HepG2 (cell line): ENCODE measurements around the gene CYB5D1. TPM values are rescaled to one million over a fixed set of nuclear protein-coding genes. Genes with fewer than 3 reads are reported as not detected.

Experiments
- CAMTA2 ChIP-seq: sonication (generic); formaldehyde crosslinking; IDR thresholded peaks from 2 replicates; pipeline ENCODE4 v1.4.0; 2020; ENCODE audit warnings: mild to moderate bottlenecking, missing genetic modification reagents, borderline replicate concordance
- HDAC6 ChIP-seq: fragments of 200-600 bp; sonication (generic); IDR thresholded peaks from 2 replicates; pipeline ENCODE4 v1.7.0; 2017; ENCODE audit warnings: mild to moderate bottlenecking, antibody characterized with exemption, low read length, low read depth
- JDP2 ChIP-seq: sonication (generic); formaldehyde crosslinking; IDR thresholded peaks from 2 replicates; pipeline ENCODE4 v1.8.1; 2022; ENCODE audit warnings: missing genetic modification reagents, borderline replicate concordance
- MEIS1 ChIP-seq: sonication (generic); formaldehyde crosslinking; IDR thresholded peaks from 2 replicates; pipeline ENCODE4 v1.9.0; 2021; ENCODE audit warnings: mild to moderate bottlenecking, missing genetic modification reagents, moderate library complexity, borderline replicate concordance
- PRMT3 ChIP-seq: sonication (generic); formaldehyde crosslinking; IDR thresholded peaks from 2 replicates; pipeline ENCODE4 v1.8.1; 2022; ENCODE audit warnings: low read depth, mild to moderate bottlenecking, moderate library complexity, missing genetic modification reagents, borderline replicate concordance
- RAD51 ChIP-seq: fragments of 450-650 bp; IDR thresholded peaks from 2 replicates; pipeline ENCODE4 v1.6.1; 2016; ENCODE audit warnings: borderline replicate concordance
- SALL2 ChIP-seq: sonication (generic); formaldehyde crosslinking; IDR thresholded peaks from 2 replicates; pipeline ENCODE4 v1.8.1; 2023; ENCODE audit warnings: mild to moderate bottlenecking, missing genetic modification reagents, inconsistent platforms
- SIN3B ChIP-seq: fragments of 150-350 bp; IDR thresholded peaks from 2 replicates; pipeline ENCODE4 v1.6.1; 2014; ENCODE audit warnings: low read length
- SNAPC2 ChIP-seq: sonication (generic); formaldehyde crosslinking; IDR thresholded peaks from 2 replicates; pipeline ENCODE4 v1.8.1; 2022; ENCODE audit warnings: mild to moderate bottlenecking, missing genetic modification reagents
- SRSF1 ChIP-seq: fragments of 200-400 bp; formaldehyde crosslinking; optimal IDR thresholded peaks from 2 replicates; pipeline ENCODE3; 2017; ENCODE audit warnings: mild to moderate bottlenecking, low read depth, low read length, moderate library complexity
- SRSF9 ChIP-seq: fragments of 200-400 bp; formaldehyde crosslinking; IDR thresholded peaks from 2 replicates; pipeline ENCODE4 v1.6.1; 2018; ENCODE audit warnings: borderline replicate concordance, mild to moderate bottlenecking, low read depth, low read length; ENCODE audit not compliant: insufficient read depth, poor library complexity, severe bottlenecking
- TARDBP ChIP-seq: sonication (generic); formaldehyde crosslinking; IDR thresholded peaks from 2 replicates; pipeline ENCODE4 v1.8.0; 2022; ENCODE audit warnings: mild to moderate bottlenecking, missing genetic modification reagents
- U2AF1 ChIP-seq: fragments of 200-400 bp; formaldehyde crosslinking; optimal IDR thresholded peaks from 2 replicates; pipeline ENCODE3; 2017; ENCODE audit warnings: mild to moderate bottlenecking, low read depth, low read length
- YY1 ChIP-seq: IDR thresholded peaks from 2 replicates; pipeline ENCODE4 v1.6.1; 2011; ENCODE audit warnings: low read length, low read depth, moderate library complexity, mild to moderate bottlenecking; ENCODE audit not compliant: insufficient read depth, insufficient replicate concordance
- ZFP36L1 ChIP-seq: sonication (generic); formaldehyde crosslinking; IDR thresholded peaks from 2 replicates; pipeline ENCODE4 v1.8.0; 2022; ENCODE audit warnings: mild to moderate bottlenecking, missing genetic modification reagents, moderate library complexity
- ZFP62 ChIP-seq: sonication (generic); formaldehyde crosslinking; IDR thresholded peaks from 2 replicates; pipeline ENCODE4 v1.4.0; 2020; ENCODE audit warnings: missing genetic modification reagents
- ZNF292 ChIP-seq: sonication (generic); formaldehyde crosslinking; IDR thresholded peaks from 2 replicates; pipeline ENCODE4 v1.8.1; 2022; ENCODE audit warnings: mild to moderate bottlenecking, low read depth, missing genetic modification reagents, borderline replicate concordance
- ZNF768 ChIP-seq: sonication (generic); formaldehyde crosslinking; IDR thresholded peaks from 2 replicates; pipeline ENCODE4 v1.4.0; 2020; ENCODE audit warnings: missing genetic modification reagents
- ZNF792 ChIP-seq: IDR thresholded peaks from 2 replicates; pipeline ENCODE4 v1.6.1; 2016
- ZNF879 ChIP-seq: sonication (generic); formaldehyde crosslinking; IDR thresholded peaks from 2 replicates; pipeline ENCODE4 v1.8.1; 2023; ENCODE audit warnings: missing genetic modification reagents
- ZSCAN12 ChIP-seq: sonication (generic); formaldehyde crosslinking; IDR thresholded peaks from 2 replicates; pipeline ENCODE4 v1.9.0; 2021; ENCODE audit warnings: mild to moderate bottlenecking, missing genetic modification reagents
- polyA plus RNA-seq, 8 experiments: library from polyadenylated mRNA; depleted of rRNA in 3 of 8; stranded (reverse) in 7 of 8; unstranded in 1 of 8; fragments of >200 nt; fragmentation: Illumina TruSeq in 4 of 8; extraction: Trizol in 4 of 8; gene quantifications; 2 replicates each; pipeline versions ENCODE4 v1.2.1 to v1.2.3, GENCODE V29; 2011 to 2016; ENCODE audit warnings: low read depth in 4 of 8, missing spikeins in 1 of 8, mixed read lengths in 1 of 8; ENCODE audit not compliant: insufficient read depth in 1 of 8
- total RNA-seq, 5 experiments: library from RNA; depleted of rRNA; stranded (reverse); fragments of >200 nt; fragmentation: Illumina TruSeq; extraction: Trizol; gene quantifications; 2 replicates each; pipeline ENCODE4 v1.2.3, GENCODE V29; 2016; ENCODE audit warnings: low read depth in 1 of 5
- TF ChIP-seq, protein P1 (sequence below): sonication (generic); formaldehyde crosslinking; IDR thresholded peaks from 2 replicates; pipeline ENCODE4 v1.4.0; 2020; ENCODE audit warnings: missing genetic modification reagents
- TF ChIP-seq, protein P2 (sequence below): sonication (generic); formaldehyde crosslinking; IDR thresholded peaks from 2 replicates; pipeline ENCODE4 v1.5.0; 2020; ENCODE audit warnings: mild to moderate bottlenecking, missing genetic modification reagents, moderate library complexity
- TF ChIP-seq, protein P3 (sequence below): sonication (generic); formaldehyde crosslinking; conservative IDR thresholded peaks from 2 replicates; pipeline ENCODE4 v1.4.0; 2020; ENCODE audit warnings: missing genetic modification reagents
- TF ChIP-seq, protein P4 (sequence below): sonication (generic); formaldehyde crosslinking; conservative IDR thresholded peaks from 2 replicates; pipeline ENCODE4 v1.8.0; 2022; ENCODE audit warnings: missing genetic modification reagents

Gene CYB5D1
- total and polyA plus RNA-seq, 2 of the 13 experiments (the other 11 are each of a cell fraction or from before 2014, with no cell fraction given) = 8.9 to 17.0 TPM

DNA sequence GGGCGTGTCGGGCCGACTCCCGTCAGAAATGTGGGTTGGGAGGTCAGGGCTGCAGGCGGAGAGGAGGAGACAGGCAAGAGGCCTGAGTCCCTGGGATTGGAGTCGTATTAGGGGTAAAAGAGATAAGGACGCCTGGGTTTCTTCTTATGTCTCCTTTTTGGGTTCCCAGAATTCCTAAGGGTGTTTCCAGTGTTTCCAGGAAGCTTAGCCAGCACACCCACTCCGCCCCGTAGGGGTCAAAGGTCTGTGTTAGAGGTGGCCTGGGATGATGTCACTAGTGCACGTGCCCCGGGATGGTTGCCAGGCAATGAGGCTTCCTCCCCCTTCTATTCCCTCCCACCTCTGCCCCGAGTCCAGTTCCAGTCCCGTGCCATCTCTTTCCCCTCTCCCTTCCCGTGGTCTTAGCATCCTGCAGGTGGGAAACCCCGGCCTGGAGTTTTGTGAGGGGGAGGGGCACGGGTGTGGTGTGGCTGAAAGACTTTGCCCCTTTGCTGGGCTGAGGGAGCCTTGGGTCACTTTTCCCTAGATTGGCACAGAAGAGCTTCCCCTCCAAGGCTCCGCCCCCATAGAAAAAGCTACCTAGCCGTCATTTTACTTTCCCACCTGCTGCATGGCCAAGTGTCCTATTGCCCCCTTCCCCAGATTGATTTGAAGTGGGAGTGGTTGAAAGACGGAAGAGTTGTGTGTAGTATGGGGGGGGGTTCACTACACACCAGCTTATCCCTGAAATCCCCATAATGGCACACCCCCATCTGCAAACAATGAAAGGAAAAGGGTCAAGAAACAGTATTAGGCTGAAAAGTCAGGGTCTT is 21.0 kb upstream of the CYB5D1 start (continued):
- TF ChIP-seq, protein P1, sequence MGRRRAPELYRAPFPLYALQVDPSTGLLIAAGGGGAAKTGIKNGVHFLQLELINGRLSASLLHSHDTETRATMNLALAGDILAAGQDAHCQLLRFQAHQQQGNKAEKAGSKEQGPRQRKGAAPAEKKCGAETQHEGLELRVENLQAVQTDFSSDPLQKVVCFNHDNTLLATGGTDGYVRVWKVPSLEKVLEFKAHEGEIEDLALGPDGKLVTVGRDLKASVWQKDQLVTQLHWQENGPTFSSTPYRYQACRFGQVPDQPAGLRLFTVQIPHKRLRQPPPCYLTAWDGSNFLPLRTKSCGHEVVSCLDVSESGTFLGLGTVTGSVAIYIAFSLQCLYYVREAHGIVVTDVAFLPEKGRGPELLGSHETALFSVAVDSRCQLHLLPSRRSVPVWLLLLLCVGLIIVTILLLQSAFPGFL (CRISPR knock-in tag) = no peak
- TF ChIP-seq SALL2 (CRISPR knock-in tag) (0 out of 2 replicates have a peak, but pooled peaks have one; percentile 66), TARDBP (CRISPR knock-in tag) (peak; percentile 97), ZNF879 (CRISPR knock-in tag) (no peak), ZFP36L1 (no peak), ZFP62 (CRISPR knock-in tag) (no peak), CAMTA2 (CRISPR knock-in tag) (peak; percentile 29; the same call in 1 of the 2 replicates), SNAPC2 (CRISPR knock-in tag) (no peak), RAD51 (peak; percentile 38; the same call in 1 of the 2 replicates), SRSF1 (peak; percentile 14), PRMT3 (CRISPR knock-in tag) (no peak), SRSF9 (no peak), MEIS1 (CRISPR knock-in tag) (0 out of 2 replicates have a peak, but pooled peaks have one; percentile 39), JDP2 (CRISPR knock-in tag) (no peak; the same call in 1 of the 2 replicates), ZSCAN12 (no peak), ZNF292 (peak; percentile 51), ZNF768 (CRISPR knock-in tag) (0 out of 2 replicates have a peak, but pooled peaks have one; percentile 33), U2AF1 (peak; percentile 95), SIN3B (peak; percentile 75; the same call in 1 of the 2 replicates), ZNF792 (CRISPR knock-in tag) (peak; percentile 90), HDAC6 (no peak), YY1 (peak; percentile 81)
- TF ChIP-seq, protein P2, sequence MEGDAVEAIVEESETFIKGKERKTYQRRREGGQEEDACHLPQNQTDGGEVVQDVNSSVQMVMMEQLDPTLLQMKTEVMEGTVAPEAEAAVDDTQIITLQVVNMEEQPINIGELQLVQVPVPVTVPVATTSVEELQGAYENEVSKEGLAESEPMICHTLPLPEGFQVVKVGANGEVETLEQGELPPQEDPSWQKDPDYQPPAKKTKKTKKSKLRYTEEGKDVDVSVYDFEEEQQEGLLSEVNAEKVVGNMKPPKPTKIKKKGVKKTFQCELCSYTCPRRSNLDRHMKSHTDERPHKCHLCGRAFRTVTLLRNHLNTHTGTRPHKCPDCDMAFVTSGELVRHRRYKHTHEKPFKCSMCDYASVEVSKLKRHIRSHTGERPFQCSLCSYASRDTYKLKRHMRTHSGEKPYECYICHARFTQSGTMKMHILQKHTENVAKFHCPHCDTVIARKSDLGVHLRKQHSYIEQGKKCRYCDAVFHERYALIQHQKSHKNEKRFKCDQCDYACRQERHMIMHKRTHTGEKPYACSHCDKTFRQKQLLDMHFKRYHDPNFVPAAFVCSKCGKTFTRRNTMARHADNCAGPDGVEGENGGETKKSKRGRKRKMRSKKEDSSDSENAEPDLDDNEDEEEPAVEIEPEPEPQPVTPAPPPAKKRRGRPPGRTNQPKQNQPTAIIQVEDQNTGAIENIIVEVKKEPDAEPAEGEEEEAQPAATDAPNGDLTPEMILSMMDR (CRISPR knock-in tag) = no peak; the same call in 1 of the 2 replicates
- TF ChIP-seq, protein P3, sequence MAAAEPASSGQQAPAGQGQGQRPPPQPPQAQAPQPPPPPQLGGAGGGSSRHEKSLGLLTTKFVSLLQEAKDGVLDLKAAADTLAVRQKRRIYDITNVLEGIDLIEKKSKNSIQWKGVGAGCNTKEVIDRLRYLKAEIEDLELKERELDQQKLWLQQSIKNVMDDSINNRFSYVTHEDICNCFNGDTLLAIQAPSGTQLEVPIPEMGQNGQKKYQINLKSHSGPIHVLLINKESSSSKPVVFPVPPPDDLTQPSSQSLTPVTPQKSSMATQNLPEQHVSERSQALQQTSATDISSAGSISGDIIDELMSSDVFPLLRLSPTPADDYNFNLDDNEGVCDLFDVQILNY (CRISPR knock-in tag) = no peak
- TF ChIP-seq, protein P4, sequence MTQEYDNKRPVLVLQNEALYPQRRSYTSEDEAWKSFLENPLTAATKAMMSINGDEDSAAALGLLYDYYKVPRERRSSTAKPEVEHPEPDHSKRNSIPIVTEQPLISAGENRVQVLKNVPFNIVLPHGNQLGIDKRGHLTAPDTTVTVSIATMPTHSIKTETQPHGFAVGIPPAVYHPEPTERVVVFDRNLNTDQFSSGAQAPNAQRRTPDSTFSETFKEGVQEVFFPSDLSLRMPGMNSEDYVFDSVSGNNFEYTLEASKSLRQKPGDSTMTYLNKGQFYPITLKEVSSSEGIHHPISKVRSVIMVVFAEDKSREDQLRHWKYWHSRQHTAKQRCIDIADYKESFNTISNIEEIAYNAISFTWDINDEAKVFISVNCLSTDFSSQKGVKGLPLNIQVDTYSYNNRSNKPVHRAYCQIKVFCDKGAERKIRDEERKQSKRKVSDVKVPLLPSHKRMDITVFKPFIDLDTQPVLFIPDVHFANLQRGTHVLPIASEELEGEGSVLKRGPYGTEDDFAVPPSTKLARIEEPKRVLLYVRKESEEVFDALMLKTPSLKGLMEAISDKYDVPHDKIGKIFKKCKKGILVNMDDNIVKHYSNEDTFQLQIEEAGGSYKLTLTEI (CRISPR knock-in tag) = no peak
